Bronchial epithelial cell (primary cell): ENCODE results near the gene PXDN. TPM values are rescaled to one million over a fixed set of nuclear protein-coding genes. Genes with fewer than 3 reads are reported as not detected.
"Not testable (repeated sequence)": the region's sequence is repeated elsewhere in the genome, so short reads cannot be mapped to it uniquely, and the experiment has no call there.

Experiments used
- DNase-seq: peaks from one replicate; pipeline ENCODE4 v3.0.0-alpha.2; 2010; ENCODE audit warnings: low read depth
- FAIRE-seq: peaks from 2 replicates; lab custom pipeline; 2011; peaks lifted over from hg19 to GRCh38; lab: Jason Lieb, UNC
- H3K27me3 ChIP-seq: 2 replicates; pipeline ENCODE4 v1.5.1; 2011; ENCODE audit warnings: low read length; ENCODE audit not compliant: control insufficient read depth, insufficient read depth
- H3K36me3 ChIP-seq: 2 replicates; pipeline ENCODE4 v1.5.1; 2011; ENCODE audit warnings: low read length; ENCODE audit not compliant: control insufficient read depth, insufficient read depth
- H3K4me3 ChIP-seq: 2 replicates; pipeline ENCODE4 v1.5.1; 2011; ENCODE audit warnings: mild to moderate bottlenecking, low read depth, low read length, control low read depth
- total RNA-seq: library from RNA; depleted of rRNA; stranded (reverse); fragments of >200 nt; gene quantifications from 2 replicates; pipeline ENCODE4 v1.2.1, GENCODE V29; 2014
- TF ChIP-seq, protein P1 (sequence below): IDR thresholded peaks from 2 replicates; pipeline ENCODE4 v1.5.1; 2011; ENCODE audit warnings: mild to moderate bottlenecking, moderate library complexity, low read length, control low read depth, inconsistent platforms; ENCODE audit not compliant: insufficient read depth, severe bottlenecking

The PXDN gene
- total RNA-seq, 1 donor from 2014 or later = 34.0 TPM

DNA sequence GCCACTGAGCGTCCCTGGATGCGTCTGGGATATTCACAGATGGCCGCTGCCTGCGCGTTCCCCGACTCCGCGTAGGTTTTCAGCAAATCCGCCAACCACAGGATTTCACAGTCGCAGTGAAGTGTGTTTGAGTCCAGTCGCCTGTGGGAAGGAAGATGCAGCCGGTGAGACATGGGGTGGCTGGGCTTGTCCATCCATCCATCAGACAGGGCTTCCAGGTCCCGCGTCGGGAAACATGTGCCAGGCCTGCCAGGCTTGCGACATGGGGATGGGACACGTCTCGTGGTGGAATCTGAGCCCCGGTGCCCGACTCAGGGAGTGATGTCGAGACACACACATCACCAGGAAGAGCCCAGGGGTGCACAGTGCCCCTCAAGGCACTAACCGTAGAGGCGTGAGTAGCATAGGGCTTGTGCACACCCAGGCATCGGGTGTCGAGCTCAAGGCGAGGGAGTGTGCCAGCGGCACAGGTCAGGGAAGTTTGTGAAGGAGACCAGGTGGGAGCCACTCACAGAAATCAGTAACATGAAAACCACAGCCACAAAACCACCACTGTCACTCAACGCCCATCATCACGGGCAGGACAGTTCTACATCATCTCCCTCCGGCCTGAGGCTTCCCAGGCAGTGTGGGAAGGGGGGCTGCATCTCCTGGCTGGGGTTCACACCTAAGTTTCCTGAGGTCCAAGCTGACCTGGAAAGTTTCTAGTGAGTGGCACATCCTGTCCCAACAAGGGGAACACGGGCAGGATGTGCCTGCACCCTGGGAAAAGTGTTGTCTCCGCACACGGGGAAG is 63.9 kb downstream of the PXDN start:
- Histone ChIP-seq H3K4me3 (no peak overlapping the region), H3K36me3 (peaks cover 4% of the 10 kb centered on the region), H3K27me3 (no peaks in the 10 kb centered on the region)
- FAIRE-seq (no peak), DNase-seq (no peak)
- TF ChIP-seq, protein P1, sequence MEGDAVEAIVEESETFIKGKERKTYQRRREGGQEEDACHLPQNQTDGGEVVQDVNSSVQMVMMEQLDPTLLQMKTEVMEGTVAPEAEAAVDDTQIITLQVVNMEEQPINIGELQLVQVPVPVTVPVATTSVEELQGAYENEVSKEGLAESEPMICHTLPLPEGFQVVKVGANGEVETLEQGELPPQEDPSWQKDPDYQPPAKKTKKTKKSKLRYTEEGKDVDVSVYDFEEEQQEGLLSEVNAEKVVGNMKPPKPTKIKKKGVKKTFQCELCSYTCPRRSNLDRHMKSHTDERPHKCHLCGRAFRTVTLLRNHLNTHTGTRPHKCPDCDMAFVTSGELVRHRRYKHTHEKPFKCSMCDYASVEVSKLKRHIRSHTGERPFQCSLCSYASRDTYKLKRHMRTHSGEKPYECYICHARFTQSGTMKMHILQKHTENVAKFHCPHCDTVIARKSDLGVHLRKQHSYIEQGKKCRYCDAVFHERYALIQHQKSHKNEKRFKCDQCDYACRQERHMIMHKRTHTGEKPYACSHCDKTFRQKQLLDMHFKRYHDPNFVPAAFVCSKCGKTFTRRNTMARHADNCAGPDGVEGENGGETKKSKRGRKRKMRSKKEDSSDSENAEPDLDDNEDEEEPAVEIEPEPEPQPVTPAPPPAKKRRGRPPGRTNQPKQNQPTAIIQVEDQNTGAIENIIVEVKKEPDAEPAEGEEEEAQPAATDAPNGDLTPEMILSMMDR = no peak

DNA sequence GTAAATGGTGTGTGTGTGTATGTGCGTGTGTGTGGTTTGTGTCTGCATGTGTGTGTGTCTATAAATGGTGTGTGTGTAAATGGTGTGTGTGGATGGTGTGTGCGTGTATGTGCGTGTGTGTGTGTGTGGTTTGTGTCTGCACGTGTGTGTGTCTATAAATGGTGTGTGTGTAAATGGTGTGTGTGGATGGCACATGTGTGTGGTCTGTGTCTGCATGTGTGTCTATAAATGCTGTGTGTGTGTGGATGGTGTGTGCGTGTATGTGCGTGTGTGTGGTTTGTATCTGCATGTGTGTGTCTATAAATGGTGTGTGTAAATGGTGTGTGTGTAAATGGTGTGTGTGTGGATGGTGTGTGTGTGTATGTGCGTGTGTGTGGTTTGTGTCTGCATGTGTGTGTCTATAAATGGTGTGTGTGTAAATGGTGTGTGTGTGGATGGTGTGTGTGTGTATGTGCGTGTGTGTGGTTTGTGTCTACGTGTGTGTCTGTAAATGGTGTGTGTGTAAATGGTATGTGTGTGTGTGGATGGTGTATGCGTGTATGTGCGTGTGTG is 64.8 kb downstream of the PXDN start:
- not testable (repeated sequence) for DNase-seq, H3K4me3 ChIP-seq, FAIRE-seq, H3K36me3 ChIP-seq, H3K27me3 ChIP-seq

DNA sequence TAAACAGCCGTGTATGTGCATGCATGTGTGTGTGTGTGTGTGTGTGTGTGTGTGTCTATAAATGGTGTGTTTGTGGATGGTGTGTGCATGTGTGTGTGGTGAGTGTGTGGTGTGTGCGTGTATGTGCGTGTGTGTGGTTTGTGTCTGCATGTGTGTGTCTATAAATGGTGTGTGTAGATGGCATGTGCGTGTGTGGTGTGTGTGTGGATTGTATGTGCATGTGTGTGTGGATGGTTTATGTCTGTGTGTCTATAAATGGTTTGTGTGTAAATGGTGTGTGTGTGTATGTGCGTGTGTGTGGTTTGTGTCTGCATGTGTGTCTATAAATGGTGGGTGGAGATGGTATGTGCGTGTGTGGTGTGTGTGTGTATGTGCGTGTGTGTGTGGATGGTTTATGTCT is 65.2 kb downstream of the PXDN start:
- DNase-seq, H3K27me3 ChIP-seq, H3K36me3 ChIP-seq, H3K4me3 ChIP-seq: not testable (repeated sequence)
- FAIRE-seq = peak; percentile 99

DNA sequence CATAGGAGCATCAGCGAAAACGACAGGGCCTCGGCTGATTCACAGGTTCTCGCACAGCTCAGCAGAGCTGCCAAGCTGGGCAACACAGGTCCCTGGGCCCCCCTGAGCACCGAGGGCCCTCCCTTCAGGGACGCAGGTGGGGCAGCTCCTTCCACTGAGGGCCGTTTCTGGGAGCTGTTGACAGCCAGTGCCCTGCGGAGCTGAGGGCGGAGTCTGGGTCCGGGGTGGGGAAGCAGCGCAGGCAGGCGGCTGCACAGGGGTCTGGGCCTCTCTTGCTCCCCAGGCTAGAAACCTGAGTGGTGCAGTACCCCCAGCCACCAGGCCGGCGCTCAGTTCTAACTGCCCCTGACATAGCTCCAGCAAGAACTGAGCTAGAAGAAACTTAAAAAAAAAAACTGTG is 65.7 kb downstream of the PXDN start:
- peaks cover 4% of the 10 kb centered on the region for H3K36me3 ChIP-seq
- H3K27me3 ChIP-seq = no peaks in the 10 kb centered on the region
- DNase-seq (no peak), FAIRE-seq (no peak)
- H3K4me3 ChIP-seq = no peak overlapping the region
- TF ChIP-seq, protein P1 = no peak

DNA sequence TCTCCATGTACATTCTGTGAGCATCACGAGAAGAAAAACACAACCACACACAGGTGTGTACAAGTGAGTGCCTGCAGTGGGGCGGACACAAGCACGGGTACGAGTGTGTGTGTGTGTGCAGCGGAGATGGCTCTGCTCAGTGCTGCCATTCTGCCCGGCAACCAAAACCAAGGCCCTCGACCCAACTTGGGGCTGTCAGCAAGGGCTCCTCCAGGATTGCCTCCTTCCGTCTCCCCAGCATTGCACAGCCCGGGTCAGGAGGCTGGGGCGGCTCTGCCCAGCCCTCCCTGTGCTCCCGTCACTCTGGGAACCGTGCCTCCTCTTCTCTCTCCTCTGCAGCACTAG is 66.5 kb downstream of the PXDN start:
- H3K27me3 ChIP-seq = no peaks in the 10 kb centered on the region
- TF ChIP-seq, protein P1 = no peak
- FAIRE-seq = no peak
- H3K36me3 ChIP-seq = peaks cover 8% of the 10 kb centered on the region
- no peak overlapping the region for H3K4me3 ChIP-seq
- DNase-seq = no peak

DNA sequence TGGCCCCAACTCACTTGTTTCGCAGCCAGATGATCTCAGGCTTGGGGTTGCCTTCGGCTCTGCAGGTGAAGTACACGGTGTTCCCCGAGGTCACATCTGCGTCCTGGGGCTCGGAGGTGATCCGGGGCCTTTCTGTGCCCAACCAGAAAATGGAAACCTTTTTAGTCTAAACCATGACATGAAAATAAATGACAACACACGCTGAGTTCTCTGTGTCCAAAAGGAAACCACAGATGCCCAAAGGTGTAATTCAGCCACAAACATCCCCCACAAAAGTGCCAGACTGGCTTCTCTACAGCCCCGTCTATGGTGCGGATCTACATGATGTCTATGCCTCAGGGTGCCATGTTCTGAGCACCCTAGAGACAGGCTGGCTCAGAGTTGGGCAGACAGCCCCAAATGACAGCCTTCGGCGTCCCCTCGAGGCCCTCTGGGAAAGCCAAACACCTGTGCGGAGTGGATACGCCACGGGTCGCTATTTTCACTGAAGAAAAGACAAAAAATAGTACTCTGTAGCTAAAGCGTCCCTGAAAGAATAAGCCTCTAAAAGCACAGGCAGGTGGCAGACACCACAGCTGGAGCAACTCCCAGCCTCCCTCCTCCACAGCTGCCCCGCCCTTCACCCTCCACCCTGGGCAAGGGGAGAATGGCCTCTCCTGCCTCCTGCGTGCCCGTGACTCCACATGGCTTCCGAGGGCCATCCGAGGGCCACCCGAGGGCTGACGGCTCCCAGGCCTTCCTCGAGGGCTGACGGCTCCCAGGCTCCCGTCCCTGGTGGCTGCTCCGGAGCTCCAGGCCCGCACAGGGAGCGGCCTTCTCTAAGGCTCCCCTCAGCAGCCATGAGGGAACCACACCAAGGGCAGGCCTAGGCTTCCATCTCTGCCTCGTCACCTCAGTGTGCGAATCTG is 67.1 kb downstream of the PXDN start:
- peaks cover 8% of the 10 kb centered on the region for H3K36me3 ChIP-seq

More for the DNA sequence above, 67.1 kb downstream of the PXDN start:
- TF ChIP-seq, protein P1 = no peak
- Histone ChIP-seq H3K4me3 (no peak overlapping the region), H3K27me3 (no peaks in the 10 kb centered on the region)
- FAIRE-seq (no peak), DNase-seq (no peak)
